ENCODE measurements around the gene ZNF556. TPM values are rescaled to one million over a fixed set of nuclear protein-coding genes. Genes with fewer than 3 reads are reported as not detected.

ZNF556 gene
- total and polyA plus RNA-seq, 2 experiments from 2014 or later = not detected

GRCh38 chr19:2819540-2820111 is 47.5 kb upstream of the ZNF556 start, which contains the start of gene ZNF554:
Gene ZNF554, plus strand, starts transcription at chr19:2819868. Its CDS starts 204 bp downstream, at chr19:2820072.
- peak; percentile 92 for ATAC-seq
- Mint-ChIP-seq H3K36me3 (ENCODE audit: low read depth) (peaks cover 16% of the 10 kb centered on the region), H3K4me3 (peak within 1 kb of the TSS; percentile 90), H3K27ac (no peak within 1 kb of the TSS), H3K4me1 (no peaks in the 10 kb centered on the region; the same call in 2 of the 3 replicates), H3K9me3 (peaks cover 3% of the 10 kb centered on the region; the same call in 2 of the 3 replicates), H3K27me3 (ENCODE audit: insufficient read depth, low read depth, poor library complexity) (peaks cover 1% of the 10 kb centered on the region)
- H3K9me2 ChIP-seq (ENCODE audit: insufficient read depth) = no peaks in the 10 kb centered on the region
- no peaks in the 10 kb centered on the region for H4K20me1 ChIP-seq (replicated peaks; ENCODE audit: insufficient read depth)
- no peaks in the 10 kb centered on the region for H3F3A ChIP-seq (replicated peaks; ENCODE audit: low read depth)
- H3K36me3 ChIP-seq (ENCODE audit: insufficient read depth) = no peaks in the 10 kb centered on the region
- peak; percentile 83 for TF ChIP-seq CREB1 (CRISPR knock-in tag; IDR thresholded peaks at IDR 0.05; ENCODE audit: low read depth)
- TF ChIP-seq, protein P1, sequence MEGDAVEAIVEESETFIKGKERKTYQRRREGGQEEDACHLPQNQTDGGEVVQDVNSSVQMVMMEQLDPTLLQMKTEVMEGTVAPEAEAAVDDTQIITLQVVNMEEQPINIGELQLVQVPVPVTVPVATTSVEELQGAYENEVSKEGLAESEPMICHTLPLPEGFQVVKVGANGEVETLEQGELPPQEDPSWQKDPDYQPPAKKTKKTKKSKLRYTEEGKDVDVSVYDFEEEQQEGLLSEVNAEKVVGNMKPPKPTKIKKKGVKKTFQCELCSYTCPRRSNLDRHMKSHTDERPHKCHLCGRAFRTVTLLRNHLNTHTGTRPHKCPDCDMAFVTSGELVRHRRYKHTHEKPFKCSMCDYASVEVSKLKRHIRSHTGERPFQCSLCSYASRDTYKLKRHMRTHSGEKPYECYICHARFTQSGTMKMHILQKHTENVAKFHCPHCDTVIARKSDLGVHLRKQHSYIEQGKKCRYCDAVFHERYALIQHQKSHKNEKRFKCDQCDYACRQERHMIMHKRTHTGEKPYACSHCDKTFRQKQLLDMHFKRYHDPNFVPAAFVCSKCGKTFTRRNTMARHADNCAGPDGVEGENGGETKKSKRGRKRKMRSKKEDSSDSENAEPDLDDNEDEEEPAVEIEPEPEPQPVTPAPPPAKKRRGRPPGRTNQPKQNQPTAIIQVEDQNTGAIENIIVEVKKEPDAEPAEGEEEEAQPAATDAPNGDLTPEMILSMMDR (conservative IDR thresholded peaks at IDR 0.05; ENCODE audit: low read depth in 2 of 2) = peak; percentile 63 to 81
- no peak for TF ChIP-seq ZNF114 (CRISPR knock-in tag; IDR thresholded peaks at IDR 0.05)
- no peak for TF ChIP-seq STAT1 (IDR thresholded peaks at IDR 0.05; ENCODE audit: unreplicated experiment)
- no peak for TF ChIP-seq ZNF331 (CRISPR knock-in tag; IDR thresholded peaks at IDR 0.05; ENCODE audit: low read depth)
- peak; percentile 95 for TF ChIP-seq ETS1 (IDR thresholded peaks at IDR 0.05)
- no peak for TF ChIP-seq EZH2phosphoT487 (IDR thresholded peaks at IDR 0.05; ENCODE audit: unreplicated experiment)
- no peak for TF ChIP-seq EZH2 (IDR thresholded peaks at IDR 0.05; ENCODE audit: low read depth, unreplicated experiment)
- peak; percentile 69 for TF ChIP-seq POLR2AphosphoS5 (IDR thresholded peaks at IDR 0.05; ENCODE audit: low read depth)
- TF ChIP-seq, protein P2, sequence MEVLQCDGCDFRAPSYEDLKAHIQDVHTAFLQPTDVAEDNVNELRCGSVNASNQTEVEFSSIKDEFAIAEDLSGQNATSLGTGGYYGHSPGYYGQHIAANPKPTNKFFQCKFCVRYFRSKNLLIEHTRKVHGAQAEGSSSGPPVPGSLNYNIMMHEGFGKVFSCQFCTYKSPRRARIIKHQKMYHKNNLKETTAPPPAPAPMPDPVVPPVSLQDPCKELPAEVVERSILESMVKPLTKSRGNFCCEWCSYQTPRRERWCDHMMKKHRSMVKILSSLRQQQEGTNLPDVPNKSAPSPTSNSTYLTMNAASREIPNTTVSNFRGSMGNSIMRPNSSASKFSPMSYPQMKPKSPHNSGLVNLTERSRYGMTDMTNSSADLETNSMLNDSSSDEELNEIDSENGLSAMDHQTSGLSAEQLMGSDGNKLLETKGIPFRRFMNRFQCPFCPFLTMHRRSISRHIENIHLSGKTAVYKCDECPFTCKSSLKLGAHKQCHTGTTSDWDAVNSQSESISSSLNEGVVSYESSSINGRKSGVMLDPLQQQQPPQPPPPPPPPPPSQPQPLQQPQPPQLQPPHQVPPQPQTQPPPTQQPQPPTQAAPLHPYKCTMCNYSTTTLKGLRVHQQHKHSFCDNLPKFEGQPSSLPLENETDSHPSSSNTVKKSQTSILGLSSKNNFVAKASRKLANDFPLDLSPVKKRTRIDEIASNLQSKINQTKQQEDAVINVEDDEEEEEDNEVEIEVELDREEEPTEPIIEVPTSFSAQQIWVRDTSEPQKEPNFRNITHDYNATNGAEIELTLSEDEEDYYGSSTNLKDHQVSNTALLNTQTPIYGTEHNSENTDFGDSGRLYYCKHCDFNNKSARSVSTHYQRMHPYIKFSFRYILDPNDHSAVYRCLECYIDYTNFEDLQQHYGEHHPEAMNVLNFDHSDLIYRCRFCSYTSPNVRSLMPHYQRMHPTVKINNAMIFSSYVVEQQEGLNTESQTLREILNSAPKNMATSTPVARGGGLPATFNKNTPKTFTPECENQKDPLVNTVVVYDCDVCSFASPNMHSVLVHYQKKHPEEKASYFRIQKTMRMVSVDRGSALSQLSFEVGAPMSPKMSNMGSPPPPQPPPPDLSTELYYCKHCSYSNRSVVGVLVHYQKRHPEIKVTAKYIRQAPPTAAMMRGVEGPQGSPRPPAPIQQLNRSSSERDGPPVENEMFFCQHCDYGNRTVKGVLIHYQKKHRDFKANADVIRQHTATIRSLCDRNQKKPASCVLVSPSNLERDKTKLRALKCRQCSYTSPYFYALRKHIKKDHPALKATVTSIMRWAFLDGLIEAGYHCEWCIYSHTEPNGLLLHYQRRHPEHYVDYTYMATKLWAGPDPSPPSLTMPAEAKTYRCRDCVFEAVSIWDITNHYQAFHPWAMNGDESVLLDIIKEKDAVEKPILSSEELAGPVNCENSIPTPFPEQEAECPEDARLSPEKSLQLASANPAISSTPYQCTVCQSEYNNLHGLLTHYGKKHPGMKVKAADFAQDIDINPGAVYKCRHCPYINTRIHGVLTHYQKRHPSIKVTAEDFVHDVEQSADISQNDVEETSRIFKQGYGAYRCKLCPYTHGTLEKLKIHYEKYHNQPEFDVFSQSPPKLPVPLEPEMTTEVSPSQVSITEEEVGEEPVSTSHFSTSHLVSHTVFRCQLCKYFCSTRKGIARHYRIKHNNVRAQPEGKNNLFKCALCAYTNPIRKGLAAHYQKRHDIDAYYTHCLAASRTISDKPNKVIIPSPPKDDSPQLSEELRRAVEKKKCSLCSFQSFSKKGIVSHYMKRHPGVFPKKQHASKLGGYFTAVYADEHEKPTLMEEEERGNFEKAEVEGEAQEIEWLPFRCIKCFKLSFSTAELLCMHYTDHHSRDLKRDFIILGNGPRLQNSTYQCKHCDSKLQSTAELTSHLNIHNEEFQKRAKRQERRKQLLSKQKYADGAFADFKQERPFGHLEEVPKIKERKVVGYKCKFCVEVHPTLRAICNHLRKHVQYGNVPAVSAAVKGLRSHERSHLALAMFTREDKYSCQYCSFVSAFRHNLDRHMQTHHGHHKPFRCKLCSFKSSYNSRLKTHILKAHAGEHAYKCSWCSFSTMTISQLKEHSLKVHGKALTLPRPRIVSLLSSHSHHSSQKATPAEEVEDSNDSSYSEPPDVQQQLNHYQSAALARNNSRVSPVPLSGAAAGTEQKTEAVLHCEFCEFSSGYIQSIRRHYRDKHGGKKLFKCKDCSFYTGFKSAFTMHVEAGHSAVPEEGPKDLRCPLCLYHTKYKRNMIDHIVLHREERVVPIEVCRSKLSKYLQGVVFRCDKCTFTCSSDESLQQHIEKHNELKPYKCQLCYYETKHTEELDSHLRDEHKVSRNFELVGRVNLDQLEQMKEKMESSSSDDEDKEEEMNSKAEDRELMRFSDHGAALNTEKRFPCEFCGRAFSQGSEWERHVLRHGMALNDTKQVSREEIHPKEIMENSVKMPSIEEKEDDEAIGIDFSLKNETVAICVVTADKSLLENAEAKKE (CRISPR knock-in tag; IDR thresholded peaks at IDR 0.05) = no peak
- TF ChIP-seq, protein P3, sequence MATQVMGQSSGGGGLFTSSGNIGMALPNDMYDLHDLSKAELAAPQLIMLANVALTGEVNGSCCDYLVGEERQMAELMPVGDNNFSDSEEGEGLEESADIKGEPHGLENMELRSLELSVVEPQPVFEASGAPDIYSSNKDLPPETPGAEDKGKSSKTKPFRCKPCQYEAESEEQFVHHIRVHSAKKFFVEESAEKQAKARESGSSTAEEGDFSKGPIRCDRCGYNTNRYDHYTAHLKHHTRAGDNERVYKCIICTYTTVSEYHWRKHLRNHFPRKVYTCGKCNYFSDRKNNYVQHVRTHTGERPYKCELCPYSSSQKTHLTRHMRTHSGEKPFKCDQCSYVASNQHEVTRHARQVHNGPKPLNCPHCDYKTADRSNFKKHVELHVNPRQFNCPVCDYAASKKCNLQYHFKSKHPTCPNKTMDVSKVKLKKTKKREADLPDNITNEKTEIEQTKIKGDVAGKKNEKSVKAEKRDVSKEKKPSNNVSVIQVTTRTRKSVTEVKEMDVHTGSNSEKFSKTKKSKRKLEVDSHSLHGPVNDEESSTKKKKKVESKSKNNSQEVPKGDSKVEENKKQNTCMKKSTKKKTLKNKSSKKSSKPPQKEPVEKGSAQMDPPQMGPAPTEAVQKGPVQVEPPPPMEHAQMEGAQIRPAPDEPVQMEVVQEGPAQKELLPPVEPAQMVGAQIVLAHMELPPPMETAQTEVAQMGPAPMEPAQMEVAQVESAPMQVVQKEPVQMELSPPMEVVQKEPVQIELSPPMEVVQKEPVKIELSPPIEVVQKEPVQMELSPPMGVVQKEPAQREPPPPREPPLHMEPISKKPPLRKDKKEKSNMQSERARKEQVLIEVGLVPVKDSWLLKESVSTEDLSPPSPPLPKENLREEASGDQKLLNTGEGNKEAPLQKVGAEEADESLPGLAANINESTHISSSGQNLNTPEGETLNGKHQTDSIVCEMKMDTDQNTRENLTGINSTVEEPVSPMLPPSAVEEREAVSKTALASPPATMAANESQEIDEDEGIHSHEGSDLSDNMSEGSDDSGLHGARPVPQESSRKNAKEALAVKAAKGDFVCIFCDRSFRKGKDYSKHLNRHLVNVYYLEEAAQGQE (IDR thresholded peaks at IDR 0.05; ENCODE audit: unreplicated experiment) = no peak
- TF ChIP-seq NANOG (IDR thresholded peaks at IDR 0.05; ENCODE audit: borderline replicate concordance) = no peak
- TF ChIP-seq JUNB (IDR thresholded peaks at IDR 0.05; ENCODE audit: unreplicated experiment) = no peak
- H3K27me3 ChIP-seq (ENCODE audit: insufficient read depth) = no peaks in the 10 kb centered on the region
- no peaks in the 10 kb centered on the region for H3K4me1 ChIP-seq (ENCODE audit: insufficient read depth)
- no peaks in the 10 kb centered on the region for H3K79me2 ChIP-seq (replicated peaks; ENCODE audit: insufficient read depth)
- H3K4me3 ChIP-seq = peak within 1 kb of the TSS; percentile 91
- H3K27ac ChIP-seq (ENCODE audit: low read depth) = no peak within 1 kb of the TSS
- DNase-seq (ENCODE audit: low spot score) = peak; percentile 98
- peak within 1 kb of the TSS; percentile 86 for H2AFZ ChIP-seq
- H3K4me2 ChIP-seq = peak within 1 kb of the TSS; percentile 95

All from GM23338 (cell line).